KMS-11 (cell line): ENCODE results near the gene UQCRC1.

ENCODE experiments used
- H2AFZ ChIP-seq: fragments of 200-600 bp; sonication (generic); 2 replicates; pipeline ENCODE4 v1.6.1; 2016; ENCODE audit warnings: antibody characterized with exemption, mixed run types, low read depth
- H3K27ac ChIP-seq: fragments of 200-600 bp; sonication (generic); 2 replicates; pipeline ENCODE4 v1.6.1; 2016; ENCODE audit warnings: mild to moderate bottlenecking, mixed run types
- H3K27me3 ChIP-seq: fragments of 200-600 bp; sonication (generic); 2 replicates; pipeline ENCODE4 v1.6.1; 2017; ENCODE audit warnings: mild to moderate bottlenecking, low read depth, mixed run types, moderate library complexity; ENCODE audit not compliant: insufficient read depth
- H3K36me3 ChIP-seq: fragments of 200-600 bp; sonication (generic); 2 replicates; pipeline ENCODE4 v1.6.1; 2017; ENCODE audit warnings: mild to moderate bottlenecking, mixed run types; ENCODE audit not compliant: insufficient read depth
- H3K4me1 ChIP-seq: fragments of 200-600 bp; sonication (generic); 2 replicates; pipeline ENCODE4 v1.6.1; 2016; ENCODE audit warnings: mild to moderate bottlenecking, low read depth, mixed run types; ENCODE audit not compliant: poor library complexity, severe bottlenecking
- H3K4me2 ChIP-seq: fragments of 200-600 bp; sonication (generic); 2 replicates; pipeline ENCODE4 v1.7.0; 2016; ENCODE audit warnings: mild to moderate bottlenecking, mixed run types
- H3K4me3 ChIP-seq: fragments of 200-600 bp; sonication (generic); IDR thresholded peaks from 2 replicates; pipeline ENCODE4 v1.6.1; 2017; ENCODE audit warnings: low read depth, low read length, mixed read lengths; ENCODE audit not compliant: insufficient read depth
- H3K79me2 ChIP-seq: fragments of 200-600 bp; sonication (generic); 2 replicates; pipeline ENCODE4 v1.6.1; 2016; ENCODE audit warnings: low read depth, mixed run types; ENCODE audit not compliant: insufficient read depth
- H3K9ac ChIP-seq: fragments of 200-600 bp; sonication (generic); 2 replicates; pipeline ENCODE4 v1.6.1; 2016; ENCODE audit warnings: mild to moderate bottlenecking, mixed run types
- H4K20me1 ChIP-seq: fragments of 200-600 bp; sonication (generic); 2 replicates; pipeline ENCODE4 v1.6.1; 2016; ENCODE audit warnings: mild to moderate bottlenecking, mixed run types; ENCODE audit not compliant: insufficient read depth
- TF ChIP-seq, protein P1 (sequence below): fragments of 200-600 bp; sonication (generic); conservative IDR thresholded peaks from 2 replicates; pipeline ENCODE4 v1.6.1; 2017; ENCODE audit warnings: low read depth, mild to moderate bottlenecking, antibody characterized with exemption, low read length, moderate library complexity, mixed read lengths

UQCRC1 gene

DNA sequence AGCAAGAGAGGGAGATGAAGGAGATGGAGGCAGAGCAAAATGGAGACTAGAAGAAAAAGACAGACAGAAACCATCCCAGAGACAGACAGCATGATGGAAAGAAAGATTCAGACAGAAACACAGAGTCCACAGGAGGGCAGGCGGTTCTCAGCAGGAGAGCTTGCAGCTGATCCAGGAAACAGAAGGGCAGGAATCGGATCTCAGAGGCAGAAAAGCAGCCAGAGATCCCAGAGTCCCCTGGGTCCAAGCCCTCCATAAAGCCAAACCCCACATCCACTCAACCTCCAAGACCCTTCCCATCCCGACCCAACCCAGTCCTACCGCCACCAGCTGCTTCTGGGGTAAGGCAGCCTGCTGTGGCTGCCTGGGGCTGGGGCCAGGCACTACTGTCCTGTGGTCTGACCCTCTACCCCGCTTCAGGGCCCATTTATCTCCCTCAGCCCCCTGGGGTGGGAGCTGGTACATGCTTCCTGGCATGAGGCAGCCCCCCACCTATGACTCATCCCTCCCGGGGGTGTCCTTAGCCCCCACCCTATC lies 46.0 kb downstream of the UQCRC1 start, which contains the start of gene UCN2:
Gene UCN2, minus strand, starts transcription at position 400 of the 537 bp plus-strand sequence. CDS start 657 bp downstream, outside the sequence.
- no peaks in the 10 kb centered on the region for H3K4me1 ChIP-seq
- H4K20me1 ChIP-seq: no peaks in the 10 kb centered on the region
- no peak within 1 kb of the TSS for H3K9ac ChIP-seq
- H3K27ac ChIP-seq: no peak within 1 kb of the TSS
- H3K4me3 ChIP-seq: no peak within 1 kb of the TSS
- no peak within 1 kb of the TSS for H2AFZ ChIP-seq
- no peaks in the 10 kb centered on the region for H3K27me3 ChIP-seq
- no peak within 1 kb of the TSS for H3K4me2 ChIP-seq
- TF ChIP-seq, protein P1, sequence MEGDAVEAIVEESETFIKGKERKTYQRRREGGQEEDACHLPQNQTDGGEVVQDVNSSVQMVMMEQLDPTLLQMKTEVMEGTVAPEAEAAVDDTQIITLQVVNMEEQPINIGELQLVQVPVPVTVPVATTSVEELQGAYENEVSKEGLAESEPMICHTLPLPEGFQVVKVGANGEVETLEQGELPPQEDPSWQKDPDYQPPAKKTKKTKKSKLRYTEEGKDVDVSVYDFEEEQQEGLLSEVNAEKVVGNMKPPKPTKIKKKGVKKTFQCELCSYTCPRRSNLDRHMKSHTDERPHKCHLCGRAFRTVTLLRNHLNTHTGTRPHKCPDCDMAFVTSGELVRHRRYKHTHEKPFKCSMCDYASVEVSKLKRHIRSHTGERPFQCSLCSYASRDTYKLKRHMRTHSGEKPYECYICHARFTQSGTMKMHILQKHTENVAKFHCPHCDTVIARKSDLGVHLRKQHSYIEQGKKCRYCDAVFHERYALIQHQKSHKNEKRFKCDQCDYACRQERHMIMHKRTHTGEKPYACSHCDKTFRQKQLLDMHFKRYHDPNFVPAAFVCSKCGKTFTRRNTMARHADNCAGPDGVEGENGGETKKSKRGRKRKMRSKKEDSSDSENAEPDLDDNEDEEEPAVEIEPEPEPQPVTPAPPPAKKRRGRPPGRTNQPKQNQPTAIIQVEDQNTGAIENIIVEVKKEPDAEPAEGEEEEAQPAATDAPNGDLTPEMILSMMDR: no peak
- H3K79me2 ChIP-seq: no peaks in the 10 kb centered on the region
- H3K36me3 ChIP-seq: no peaks in the 10 kb centered on the region

DNA sequence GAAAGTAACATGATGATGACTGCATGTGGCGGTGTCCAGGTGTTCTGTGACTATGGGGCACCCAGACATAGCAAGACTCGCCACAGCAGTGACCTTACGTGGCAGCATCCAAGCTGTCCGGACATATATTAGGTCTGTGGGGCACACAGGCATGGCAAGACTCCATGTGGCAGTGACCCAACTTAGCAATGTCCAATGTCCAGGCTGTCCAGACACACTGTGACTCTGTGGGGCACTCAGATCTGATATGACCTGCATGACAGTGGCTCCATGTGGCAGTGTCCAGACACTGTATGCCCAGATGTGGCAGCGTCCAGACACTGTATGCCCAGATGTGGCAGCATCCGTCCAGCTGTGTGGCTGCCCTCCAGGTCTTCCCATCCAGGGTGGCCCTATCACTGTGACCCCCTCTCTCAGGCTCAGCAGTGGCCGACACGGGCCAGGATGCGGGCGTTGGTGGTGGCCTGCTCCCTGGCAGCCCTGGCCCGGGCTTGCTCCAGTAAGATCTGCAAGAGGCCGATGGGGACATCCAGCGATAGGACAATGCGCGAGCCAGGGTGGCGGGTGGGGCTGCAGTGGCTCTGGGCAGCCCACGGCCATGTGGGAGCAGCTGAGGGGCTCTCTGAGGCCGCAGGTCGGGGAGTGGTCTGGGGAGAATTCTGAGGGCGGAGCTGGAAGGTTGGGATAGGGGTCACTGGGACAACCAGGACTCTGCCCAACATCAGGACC lies 46.9 kb downstream of the UQCRC1 start:
- no peak overlapping the region for H3K4me2 ChIP-seq
- TF ChIP-seq, protein P1: no peak
- H3K4me3 ChIP-seq: no peak overlapping the region
- no peak overlapping the region for H3K27ac ChIP-seq
- no peaks in the 10 kb centered on the region for H3K79me2 ChIP-seq
- no peak overlapping the region for H2AFZ ChIP-seq
- H3K9ac ChIP-seq: no peak overlapping the region
- H3K27me3 ChIP-seq: no peaks in the 10 kb centered on the region
- H3K4me1 ChIP-seq: peaks cover 3% of the 10 kb centered on the region
- H3K36me3 ChIP-seq: no peaks in the 10 kb centered on the region
- H4K20me1 ChIP-seq: no peaks in the 10 kb centered on the region

DNA sequence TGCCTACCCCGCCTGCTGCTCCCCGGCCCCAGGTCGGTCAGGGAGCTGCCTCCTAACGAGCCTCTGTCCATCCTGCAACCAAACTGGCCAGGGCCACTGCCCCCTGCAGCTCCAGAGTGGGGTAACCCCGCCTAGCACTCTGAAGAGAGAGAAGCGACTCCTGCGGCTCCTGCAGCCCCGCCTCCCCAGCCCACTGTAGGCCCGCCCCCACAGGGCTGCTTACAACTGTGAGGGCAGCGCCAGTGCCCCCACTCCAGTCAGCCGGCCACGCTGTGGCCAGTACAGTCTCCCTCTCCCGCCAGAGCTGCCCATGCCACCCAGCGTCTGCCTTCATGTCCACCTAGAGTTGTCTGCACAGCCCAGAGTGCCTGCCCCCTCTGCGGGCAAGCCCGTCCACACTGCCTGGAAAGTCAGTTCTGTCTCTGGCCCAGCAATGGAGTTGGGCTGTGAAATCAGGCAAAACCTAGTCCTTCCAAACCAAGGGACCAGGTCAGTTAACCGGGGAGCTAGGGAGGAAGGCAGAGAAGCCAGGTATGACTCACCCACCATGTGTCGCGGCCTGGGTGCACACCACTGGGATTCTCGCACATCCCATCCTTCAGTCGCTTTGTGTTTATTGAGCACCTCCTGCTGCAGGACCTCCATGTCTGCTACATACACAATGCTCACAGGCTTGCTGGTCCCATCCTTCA lies 48.3 kb downstream of the UQCRC1 start:
- Histone ChIP-seq H3K36me3 (no peaks in the 10 kb centered on the region), H3K27me3 (no peaks in the 10 kb centered on the region), H3K9ac (no peak overlapping the region), H2AFZ (no peak overlapping the region), H3K4me3 (no peak overlapping the region), H3K79me2 (no peaks in the 10 kb centered on the region), H4K20me1 (no peaks in the 10 kb centered on the region), H3K4me1 (peaks cover 3% of the 10 kb centered on the region), H3K27ac (no peak overlapping the region), H3K4me2 (no peak overlapping the region)
- TF ChIP-seq, protein P1: no peak

DNA sequence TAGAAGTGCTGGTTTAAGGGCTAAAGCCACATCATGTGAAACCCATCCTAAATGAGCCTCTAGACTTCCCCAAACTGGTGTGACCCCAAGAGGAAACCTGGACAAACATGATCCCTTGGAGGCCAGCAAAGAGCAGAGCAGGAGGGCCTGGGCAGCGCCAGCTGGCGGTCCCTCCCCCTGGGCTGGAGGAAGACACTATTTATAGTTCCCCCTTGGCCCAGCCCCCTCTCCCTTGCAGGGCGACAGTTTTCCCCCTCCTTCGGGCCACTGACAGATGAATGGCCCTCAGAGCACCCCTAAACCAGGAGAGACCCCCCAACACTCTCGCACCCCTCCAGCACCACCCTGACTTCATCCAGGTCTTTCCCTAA lies 48.8 kb downstream of the UQCRC1 start:
- TF ChIP-seq, protein P1: no peak
- H3K9ac ChIP-seq: no peak overlapping the region
- no peak overlapping the region for H2AFZ ChIP-seq
- no peaks in the 10 kb centered on the region for H3K36me3 ChIP-seq
- H3K4me2 ChIP-seq: no peak overlapping the region
- no peak overlapping the region for H3K4me3 ChIP-seq
- H3K4me1 ChIP-seq: peaks cover 3% of the 10 kb centered on the region
- no peaks in the 10 kb centered on the region for H3K27me3 ChIP-seq
- no peaks in the 10 kb centered on the region for H3K79me2 ChIP-seq
- H4K20me1 ChIP-seq: no peaks in the 10 kb centered on the region
- H3K27ac ChIP-seq: no peak overlapping the region
